Esophagus squamous epithelium (tissue), 4 donors: ENCODE results near the gene EEF1AKMT1.

Source experiments
- CTCF ChIP-seq, 6 experiments: fragments of 450-650 bp in 4 of 6; fragments of 200-600 bp in 2 of 6; sonication (generic) in 2 of 6; IDR thresholded peaks; one replicate each; pipeline ENCODE4 v1.5.1; 2016 to 2019; ENCODE audit warnings: antibody characterized with exemption in 6 of 6, mild to moderate bottlenecking in 4 of 6, moderate library complexity in 4 of 6
- POLR2A ChIP-seq, 4 donors: fragments of 450-650 bp; IDR thresholded peaks; one replicate each; pipeline ENCODE4 v1.6.1; 2017; ENCODE audit warnings: antibody characterized with exemption in 4 of 4, mild to moderate bottlenecking in 4 of 4, moderate library complexity in 3 of 4

- no peak for TF ChIP-seq CTCF (IDR thresholded peaks at IDR 0.05)
- no peak for TF ChIP-seq POLR2A (IDR thresholded peaks at IDR 0.05)
Observed at GRCh38 chr13:20767309-20767943, 6.3 kb downstream of the EEF1AKMT1 start.
